HG02885 (cell line): ENCODE results near the gene ID2.

ENCODE experiments used
- ATAC-seq: cut with Tn5 transposase; IDR thresholded peaks from one replicate; pipeline ENCODE4 v1.9.1; 2021; ENCODE audit warnings: mild to moderate bottlenecking; ENCODE audit not compliant: unreplicated experiment, poor library complexity

The ID2 gene

GRCh38 chr2:8663997-8664396, 17.9 kb upstream of the ID2 start:
- no peak for ATAC-seq

GRCh38 chr2:8666581-8666980, 15.3 kb upstream of the ID2 start:
- ATAC-seq, result no peak

- ATAC-seq, result no peak
Observed at GRCh38 chr2:8667896-8668512, 13.9 kb upstream of the ID2 start.

- no peak for ATAC-seq
Observed at GRCh38 chr2:8669157-8669817, 12.6 kb upstream of the ID2 start.

- ATAC-seq, result no peak
Observed at GRCh38 chr2:8670580-8670979, 11.3 kb upstream of the ID2 start.

- no peak for ATAC-seq
Observed at GRCh38 chr2:8671176-8671575, 10.7 kb upstream of the ID2 start.

- no peak for ATAC-seq
Observed at GRCh38 chr2:8671802-8672201, 10.1 kb upstream of the ID2 start.

GRCh38 chr2:8672940-8673339, 8.9 kb upstream of the ID2 start:
- ATAC-seq, result no peak

GRCh38 chr2:8673381-8673780, 8.5 kb upstream of the ID2 start:
- ATAC-seq, result no peak

- no peak for ATAC-seq
Observed at GRCh38 chr2:8674420-8675009, 7.3 kb upstream of the ID2 start.

- no peak for ATAC-seq
Observed at GRCh38 chr2:8675543-8675942, 6.3 kb upstream of the ID2 start.

GRCh38 chr2:8676191-8676920, 5.5 kb upstream of the ID2 start:
- no peak for ATAC-seq

GRCh38 chr2:8676921-8677645, 4.8 kb upstream of the ID2 start:
- ATAC-seq, result no peak

- ATAC-seq, result no peak
Observed at GRCh38 chr2:8677646-8678592, 3.9 kb upstream of the ID2 start.

GRCh38 chr2:8678731-8679566, 2.9 kb upstream of the ID2 start:
- peak; percentile 69 for ATAC-seq

GRCh38 chr2:8679567-8679826, 2.4 kb upstream of the ID2 start:
- ATAC-seq, result no peak

GRCh38 chr2:8679827-8680731, 1.8 kb upstream of the ID2 start:
- no peak for ATAC-seq
